ENCODE measurements around the gene TSPAN14. TPM values are rescaled to one million over a fixed set of nuclear protein-coding genes. Genes with fewer than 3 reads are reported as not detected.
"Not testable (repeated sequence)": the region's sequence is repeated elsewhere in the genome, so short reads cannot be mapped to it uniquely, and the experiment has no call there.

TSPAN14 gene
- total RNA-seq, 2 experiments from 2014 or later = 17.0 to 33.4 TPM

DNA sequence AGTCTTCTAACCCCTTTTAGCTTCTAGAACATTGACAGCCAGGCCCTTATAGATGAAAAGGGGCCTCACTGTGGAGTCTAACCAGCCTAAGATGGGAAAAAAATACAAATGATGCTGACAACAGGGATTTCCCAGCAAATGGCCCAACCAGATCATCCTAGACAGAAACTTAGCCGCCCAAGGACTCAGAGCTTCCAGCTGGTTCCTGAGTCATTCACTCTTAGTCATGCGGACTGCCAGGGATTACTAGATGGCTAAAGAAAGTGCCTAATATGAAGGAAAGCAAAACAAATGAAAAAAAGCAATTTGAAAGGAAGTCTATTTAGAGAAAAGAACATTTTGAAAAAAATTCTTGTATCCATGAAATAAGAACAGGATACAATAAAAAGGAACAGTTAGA is 23.7 kb downstream of the TSPAN14 start:
- no peak overlapping the region for H3K4me3 ChIP-seq (ENCODE audit: low read depth, low read length, poor library complexity, severe bottlenecking)
- BruUV-seq (replicated peaks) = TSS peak; percentile 41
- intact Hi-C loops (cut with micrococcal nuclease; ENCODE audit: unreplicated experiment) = no loop called here
- H3K36me3 ChIP-seq (ENCODE audit: insufficient read depth, low read length) = peaks cover 46% of the 10 kb centered on the region
- no peak for TF ChIP-seq EZH2phosphoT487 (IDR thresholded peaks at IDR 0.05; ENCODE audit: borderline replicate concordance, low read depth, low read length)
- TF ChIP-seq, protein P1, sequence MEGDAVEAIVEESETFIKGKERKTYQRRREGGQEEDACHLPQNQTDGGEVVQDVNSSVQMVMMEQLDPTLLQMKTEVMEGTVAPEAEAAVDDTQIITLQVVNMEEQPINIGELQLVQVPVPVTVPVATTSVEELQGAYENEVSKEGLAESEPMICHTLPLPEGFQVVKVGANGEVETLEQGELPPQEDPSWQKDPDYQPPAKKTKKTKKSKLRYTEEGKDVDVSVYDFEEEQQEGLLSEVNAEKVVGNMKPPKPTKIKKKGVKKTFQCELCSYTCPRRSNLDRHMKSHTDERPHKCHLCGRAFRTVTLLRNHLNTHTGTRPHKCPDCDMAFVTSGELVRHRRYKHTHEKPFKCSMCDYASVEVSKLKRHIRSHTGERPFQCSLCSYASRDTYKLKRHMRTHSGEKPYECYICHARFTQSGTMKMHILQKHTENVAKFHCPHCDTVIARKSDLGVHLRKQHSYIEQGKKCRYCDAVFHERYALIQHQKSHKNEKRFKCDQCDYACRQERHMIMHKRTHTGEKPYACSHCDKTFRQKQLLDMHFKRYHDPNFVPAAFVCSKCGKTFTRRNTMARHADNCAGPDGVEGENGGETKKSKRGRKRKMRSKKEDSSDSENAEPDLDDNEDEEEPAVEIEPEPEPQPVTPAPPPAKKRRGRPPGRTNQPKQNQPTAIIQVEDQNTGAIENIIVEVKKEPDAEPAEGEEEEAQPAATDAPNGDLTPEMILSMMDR (conservative IDR thresholded peaks at IDR 0.05; ENCODE audit: low read length) = no peak
- no peak overlapping the region for H3K27ac ChIP-seq (ENCODE audit: low read depth, low read length, poor library complexity, severe bottlenecking)
- H2AFZ ChIP-seq (ENCODE audit: low read length) = no peak overlapping the region
- no peaks in the 10 kb centered on the region for H4K20me1 ChIP-seq (ENCODE audit: insufficient read depth, low read length)
- H3K9me3 ChIP-seq (ENCODE audit: low read length) = no peaks in the 10 kb centered on the region
- H3K4me2 ChIP-seq (ENCODE audit: low read length) = no peak overlapping the region
- no peak for DNase-seq (ENCODE audit: low spot score)
- H3K4me1 ChIP-seq (ENCODE audit: insufficient read depth, low read length, poor library complexity, severe bottlenecking) = peaks cover 37% of the 10 kb centered on the region
- no peaks in the 10 kb centered on the region for H3K9me2 ChIP-seq (ENCODE audit: insufficient read depth, low read length)
- peaks cover 69% of the 10 kb centered on the region for H3K79me2 ChIP-seq (ENCODE audit: insufficient read depth, low read depth, low read length)
- ChIA-PET POLR2A (interaction anchor here (0.6 to 1.9 kb wide), 2 partner anchors 13 to 30 kb away, joined by 3 to 5 read pairs; no protein-coding TSS in a partner anchor), CTCF (ENCODE audit: unreplicated experiment) (no interaction called here)

DNA sequence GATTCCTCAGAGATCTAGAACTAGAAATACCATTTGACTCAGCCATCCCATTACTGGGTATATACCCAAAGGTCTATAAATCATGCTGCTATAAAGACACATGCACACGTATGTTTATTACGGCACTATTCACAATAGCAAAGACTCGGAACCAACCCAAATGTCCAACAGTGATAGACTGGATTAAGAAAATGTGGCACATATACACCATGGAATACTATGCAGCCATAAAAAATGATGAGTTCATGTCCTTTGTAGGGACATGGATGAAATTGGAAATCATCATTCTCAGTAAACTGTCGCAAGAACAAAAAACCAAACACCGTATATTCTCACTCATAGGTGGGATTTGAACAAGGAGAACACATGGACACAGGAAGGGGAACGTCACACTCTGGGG is 26.3 kb downstream of the TSPAN14 start:
- H3K9me3 ChIP-seq (ENCODE audit: low read length); H3K4me2 ChIP-seq (ENCODE audit: low read length); intact Hi-C loops (cut with micrococcal nuclease; ENCODE audit: unreplicated experiment); CTCF ChIA-PET (ENCODE audit: unreplicated experiment); H2AFZ ChIP-seq (ENCODE audit: low read length); BruUV-seq (replicated peaks); H4K20me1 ChIP-seq (ENCODE audit: insufficient read depth, low read length); DNase-seq (ENCODE audit: low spot score); POLR2A ChIA-PET; H3K27ac ChIP-seq (ENCODE audit: low read depth, low read length, poor library complexity, severe bottlenecking); H3K4me3 ChIP-seq (ENCODE audit: low read depth, low read length, poor library complexity, severe bottlenecking); H3K9me2 ChIP-seq (ENCODE audit: insufficient read depth, low read length): not testable (repeated sequence)
- Histone ChIP-seq H3K79me2 (ENCODE audit: insufficient read depth, low read depth, low read length) (peaks cover 64% of the 10 kb centered on the region), H3K36me3 (ENCODE audit: insufficient read depth, low read length) (peaks cover 35% of the 10 kb centered on the region), H3K4me1 (ENCODE audit: insufficient read depth, low read length, poor library complexity, severe bottlenecking) (peaks cover 15% of the 10 kb centered on the region)

DNA sequence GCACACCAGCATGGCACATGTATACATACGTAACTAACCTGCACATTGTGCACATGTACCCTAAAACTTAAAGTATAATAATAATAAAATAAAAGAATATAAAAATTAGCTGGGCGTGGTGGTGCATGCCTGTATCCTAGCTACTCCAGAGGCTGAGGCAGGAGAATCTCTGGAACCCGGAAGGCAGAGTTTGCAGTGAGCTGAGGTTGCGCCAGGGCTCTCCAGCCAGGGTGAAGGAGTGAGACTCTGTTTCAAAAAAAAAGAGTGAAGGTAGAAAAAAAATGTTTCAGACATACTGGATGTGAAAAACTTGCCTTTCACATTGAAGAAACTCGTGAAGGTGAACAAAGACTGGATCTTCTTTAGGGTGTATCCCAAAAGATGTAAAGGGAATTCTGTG is 26.7 kb downstream of the TSPAN14 start:
- no peaks in the 10 kb centered on the region for H4K20me1 ChIP-seq (ENCODE audit: insufficient read depth, low read length)
- POLR2A ChIA-PET = interaction anchor here (1.0 kb wide), 1 partner anchor 9 kb away, joined by 3 read pairs; no protein-coding TSS in a partner anchor
- H3K79me2 ChIP-seq (ENCODE audit: insufficient read depth, low read depth, low read length) = peaks cover 61% of the 10 kb centered on the region
- H3K9me2 ChIP-seq (ENCODE audit: insufficient read depth, low read length) = no peaks in the 10 kb centered on the region
- intact Hi-C loops (cut with micrococcal nuclease; ENCODE audit: unreplicated experiment) = no loop called here
- no peak overlapping the region for H3K4me3 ChIP-seq (ENCODE audit: low read depth, low read length, poor library complexity, severe bottlenecking)
- BruUV-seq (replicated peaks) = no TSS peak
- H3K27ac ChIP-seq (ENCODE audit: low read depth, low read length, poor library complexity, severe bottlenecking) = no peak overlapping the region
- H3K9me3 ChIP-seq (ENCODE audit: low read length) = no peaks in the 10 kb centered on the region
- TF ChIP-seq EZH2phosphoT487 (IDR thresholded peaks at IDR 0.05; ENCODE audit: borderline replicate concordance, low read depth, low read length) = no peak
- TF ChIP-seq, protein P1 (conservative IDR thresholded peaks at IDR 0.05; ENCODE audit: low read length) = no peak
- no peak overlapping the region for H2AFZ ChIP-seq (ENCODE audit: low read length)
- H3K4me1 ChIP-seq (ENCODE audit: insufficient read depth, low read length, poor library complexity, severe bottlenecking) = peaks cover 15% of the 10 kb centered on the region
- no peak for DNase-seq (ENCODE audit: low spot score)
- CTCF ChIA-PET (ENCODE audit: unreplicated experiment) = no interaction called here
- H3K36me3 ChIP-seq (ENCODE audit: insufficient read depth, low read length) = peaks cover 30% of the 10 kb centered on the region
- H3K4me2 ChIP-seq (ENCODE audit: low read length) = no peak overlapping the region
